Esophagus squamous epithelium (tissue), 4 donors: Measurements from ENCODE around the gene C9orf85.

Experiments
- CTCF ChIP-seq, 6 experiments: fragments of 450-650 bp in 4 of 6; fragments of 200-600 bp in 2 of 6; sonication (generic) in 2 of 6; IDR thresholded peaks; one replicate each; pipeline ENCODE4 v1.5.1; 2016 to 2019; ENCODE audit warnings: antibody characterized with exemption in 6 of 6, mild to moderate bottlenecking in 4 of 6, moderate library complexity in 4 of 6
- POLR2A ChIP-seq, 4 donors: fragments of 450-650 bp; IDR thresholded peaks; one replicate each; pipeline ENCODE4 v1.6.1; 2017; ENCODE audit warnings: antibody characterized with exemption in 4 of 4, mild to moderate bottlenecking in 4 of 4, moderate library complexity in 3 of 4

GRCh38 chr9:71890042-71890679 lies 21.3 kb upstream of the C9orf85 start:
- TF ChIP-seq CTCF (IDR thresholded peaks at IDR 0.05) (no peak), POLR2A (IDR thresholded peaks at IDR 0.05) (no peak)
